ENCODE results near the gene GPR4. TPM values are rescaled to one million over a fixed set of nuclear protein-coding genes. Genes with fewer than 3 reads are reported as not detected.

GPR4 gene
- polyA plus RNA-seq, 1 donor: 0.66 TPM

DNA sequence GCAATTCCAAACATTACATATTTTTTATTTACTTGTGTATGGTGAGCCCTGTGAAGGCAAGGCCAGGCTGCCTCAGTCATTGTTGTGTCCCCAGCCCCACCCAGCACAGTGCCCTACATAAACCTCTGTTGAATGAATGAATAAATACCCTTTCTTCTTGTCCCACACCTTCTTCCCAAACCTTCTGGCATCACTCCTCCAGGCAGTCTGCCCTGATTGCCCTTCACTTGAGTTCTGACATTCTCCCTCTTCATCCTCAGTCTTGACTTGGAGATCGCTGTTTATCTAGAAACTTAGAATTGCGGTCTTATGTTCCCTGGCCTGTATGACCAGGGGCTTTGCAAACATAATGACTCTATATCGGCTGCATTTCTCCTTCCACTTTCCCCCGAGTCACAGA is 12.2 kb downstream of the GPR4 start:
- Histone ChIP-seq H3K9me3 (ENCODE audit: control insufficient read depth, low read depth, low read length) (peaks cover 11% of the 10 kb centered on the region), H3K4me3 (ENCODE audit: low read length) (no peak overlapping the region), H3K36me3 (ENCODE audit: control insufficient read depth, insufficient read depth, low read length) (no peaks in the 10 kb centered on the region), H3K27me3 (ENCODE audit: control insufficient read depth, insufficient read depth, low read length) (peaks cover 23% of the 10 kb centered on the region), H3K27ac (ENCODE audit: low read length) (no peak overlapping the region), H3K4me1 (ENCODE audit: control insufficient read depth, insufficient read depth, low read length) (peaks cover 7% of the 10 kb centered on the region)
- WGBS (ENCODE audit: insufficient coverage, low lambda C conversion rate): 100% methylated on average over 2 of the region's 4 CpGs
- no peak for DNase-seq

DNA sequence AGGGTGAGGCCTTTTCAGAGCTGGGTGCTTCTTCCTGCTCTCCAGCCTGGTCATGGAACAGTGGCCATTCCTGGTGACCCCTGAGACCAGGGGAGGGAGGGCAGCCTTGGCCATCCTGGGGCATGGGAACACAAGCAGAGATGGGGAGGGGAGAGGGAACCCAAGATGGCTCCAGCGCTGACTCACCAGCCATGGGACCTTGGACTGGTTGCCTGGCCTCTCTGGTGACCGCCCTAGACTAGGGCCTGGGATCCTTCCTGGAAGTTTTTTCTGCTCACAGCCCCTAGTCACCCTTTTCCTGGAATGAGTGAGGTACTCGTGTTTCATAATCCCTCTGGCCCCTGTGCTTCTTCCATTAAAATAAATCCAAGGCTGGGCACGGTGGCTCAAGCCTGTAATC is 14.1 kb downstream of the GPR4 start:
- Histone ChIP-seq H3K9me3 (ENCODE audit: control insufficient read depth, low read depth, low read length) (peaks cover 11% of the 10 kb centered on the region), H3K4me1 (ENCODE audit: control insufficient read depth, insufficient read depth, low read length) (peaks cover 9% of the 10 kb centered on the region), H3K27me3 (ENCODE audit: control insufficient read depth, insufficient read depth, low read length) (peaks cover 20% of the 10 kb centered on the region), H3K36me3 (ENCODE audit: control insufficient read depth, insufficient read depth, low read length) (no peaks in the 10 kb centered on the region), H3K27ac (ENCODE audit: low read length) (peak overlapping the region; percentile 28), H3K4me3 (ENCODE audit: low read length) (no peak overlapping the region)
- peak in 1 of 2 donors; percentile 44 for DNase-seq
- no CpG with 5 or more reads among the region's 4 CpGs for WGBS (ENCODE audit: insufficient coverage, low lambda C conversion rate)

DNA sequence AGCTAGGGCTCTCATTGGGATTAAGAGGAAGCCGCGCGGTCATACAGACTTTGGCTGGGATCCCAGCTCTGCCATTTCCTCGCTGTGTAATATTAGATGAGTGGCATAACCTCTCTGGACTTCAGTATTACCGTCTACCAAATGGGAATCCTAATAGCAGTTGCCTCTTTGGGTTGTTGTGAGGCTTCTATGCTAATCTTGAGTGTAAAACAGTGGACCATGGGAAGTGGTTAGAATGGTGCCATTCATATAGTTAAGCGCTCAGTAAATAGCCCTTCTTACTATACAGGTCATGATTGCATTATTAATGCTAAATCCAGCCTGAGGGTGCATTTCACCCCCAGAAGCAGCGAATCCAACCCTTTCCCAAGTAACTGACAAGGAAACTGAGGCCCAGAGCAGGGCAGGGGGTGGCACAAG is 16.8 kb downstream of the GPR4 start:
- DNase-seq: no peak
- no CpG with 5 or more reads among the region's 7 CpGs for WGBS (ENCODE audit: insufficient coverage, low lambda C conversion rate)
- H3K27ac ChIP-seq (ENCODE audit: low read length): peak overlapping the region; percentile 90
- H3K36me3 ChIP-seq (ENCODE audit: control insufficient read depth, insufficient read depth, low read length): peaks cover 3% of the 10 kb centered on the region
- H3K4me3 ChIP-seq (ENCODE audit: low read length): peak overlapping the region; percentile 59
- no peaks in the 10 kb centered on the region for H3K9me3 ChIP-seq (ENCODE audit: control insufficient read depth, low read depth, low read length)
- H3K27me3 ChIP-seq (ENCODE audit: control insufficient read depth, insufficient read depth, low read length): no peaks in the 10 kb centered on the region
- H3K4me1 ChIP-seq (ENCODE audit: control insufficient read depth, insufficient read depth, low read length): peaks cover 9% of the 10 kb centered on the region

DNA sequence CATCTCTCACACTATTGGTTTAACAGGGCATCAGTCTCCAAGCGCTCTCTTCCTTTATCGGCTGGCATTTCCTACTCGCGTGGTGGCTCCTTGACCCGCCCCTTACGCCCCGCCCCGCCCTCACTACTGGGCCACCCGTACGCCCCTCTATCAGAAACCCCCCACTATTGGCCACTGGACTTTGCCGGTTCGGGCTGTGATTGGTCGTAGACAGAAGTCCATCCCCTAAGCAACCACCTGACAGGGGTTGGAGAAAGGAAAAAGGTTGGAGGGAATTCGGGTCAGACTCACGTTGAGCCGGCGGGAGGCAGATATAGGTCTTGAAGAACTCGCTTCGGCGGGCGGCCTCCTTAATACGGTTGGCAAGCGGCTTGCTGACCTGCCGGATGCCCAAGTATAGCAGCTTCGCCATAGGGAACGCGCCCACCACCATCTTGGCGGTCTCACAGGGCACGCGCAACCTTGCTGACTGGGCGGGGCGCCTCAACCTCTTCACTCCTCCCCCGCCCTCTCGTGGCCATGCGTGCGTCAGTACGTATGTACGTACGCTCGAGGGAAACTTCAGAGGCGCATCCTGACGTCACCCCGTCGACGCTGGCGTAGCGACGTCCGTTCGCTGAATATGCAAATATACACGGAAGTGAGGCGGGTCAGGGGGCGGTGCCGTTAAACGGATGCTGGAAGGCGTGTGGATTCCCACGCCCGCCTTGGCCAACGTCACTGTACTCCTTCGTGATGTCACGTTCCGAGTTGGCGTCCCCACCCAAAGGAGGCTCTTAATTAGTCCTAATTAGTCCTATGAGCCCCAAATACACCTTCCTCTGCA is 17.5 kb downstream of the GPR4 start, which contains the start of gene OPA3:
TSS of gene OPA3 (minus strand) at position 471 of the 826 bp plus-strand sequence. CDS start at position 433, 38 bp downstream.
- Histone ChIP-seq H3K27ac (ENCODE audit: low read length) (peak within 1 kb of the TSS; percentile 90), H3K4me1 (ENCODE audit: control insufficient read depth, insufficient read depth, low read length) (peaks cover 9% of the 10 kb centered on the region), H3K9me3 (ENCODE audit: control insufficient read depth, low read depth, low read length) (no peaks in the 10 kb centered on the region), H3K27me3 (ENCODE audit: control insufficient read depth, insufficient read depth, low read length) (no peaks in the 10 kb centered on the region), H3K4me3 (ENCODE audit: low read length) (peak within 1 kb of the TSS; percentile 59), H3K36me3 (ENCODE audit: control insufficient read depth, insufficient read depth, low read length) (peaks cover 3% of the 10 kb centered on the region)
- no CpG with 5 or more reads among the region's 63 CpGs for WGBS (ENCODE audit: insufficient coverage, low lambda C conversion rate)
- peak; percentile 100 for DNase-seq

DNA sequence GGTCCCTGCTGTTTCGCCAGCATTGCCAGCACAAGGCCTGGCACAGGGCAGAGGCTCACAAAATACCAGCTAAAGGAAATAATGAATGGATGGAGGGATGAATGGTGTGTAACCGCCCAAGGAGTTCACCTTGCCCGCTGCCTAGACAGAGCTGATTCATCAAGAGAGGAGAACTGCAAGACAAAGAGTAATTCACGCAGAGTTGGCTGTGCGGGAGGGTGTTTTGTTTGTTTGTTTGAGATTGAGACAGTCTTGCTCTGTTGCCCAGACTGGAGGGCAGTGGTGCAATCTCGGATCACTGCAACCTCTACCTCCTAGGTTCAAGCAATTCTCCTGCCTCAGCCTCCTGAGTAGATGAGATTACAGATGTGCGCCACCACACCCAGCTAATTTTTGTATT is 20.4 kb downstream of the GPR4 start:
- no CpG with 5 or more reads among the region's 7 CpGs for WGBS (ENCODE audit: insufficient coverage, low lambda C conversion rate)
- no peak overlapping the region for H3K4me3 ChIP-seq (ENCODE audit: low read length)
- no peak for DNase-seq
- no peaks in the 10 kb centered on the region for H3K9me3 ChIP-seq (ENCODE audit: control insufficient read depth, low read depth, low read length)
- H3K4me1 ChIP-seq (ENCODE audit: control insufficient read depth, insufficient read depth, low read length): peaks cover 20% of the 10 kb centered on the region
- no peak overlapping the region for H3K27ac ChIP-seq (ENCODE audit: low read length)
- H3K27me3 ChIP-seq (ENCODE audit: control insufficient read depth, insufficient read depth, low read length): no peaks in the 10 kb centered on the region
- peaks cover 3% of the 10 kb centered on the region for H3K36me3 ChIP-seq (ENCODE audit: control insufficient read depth, insufficient read depth, low read length)

DNA sequence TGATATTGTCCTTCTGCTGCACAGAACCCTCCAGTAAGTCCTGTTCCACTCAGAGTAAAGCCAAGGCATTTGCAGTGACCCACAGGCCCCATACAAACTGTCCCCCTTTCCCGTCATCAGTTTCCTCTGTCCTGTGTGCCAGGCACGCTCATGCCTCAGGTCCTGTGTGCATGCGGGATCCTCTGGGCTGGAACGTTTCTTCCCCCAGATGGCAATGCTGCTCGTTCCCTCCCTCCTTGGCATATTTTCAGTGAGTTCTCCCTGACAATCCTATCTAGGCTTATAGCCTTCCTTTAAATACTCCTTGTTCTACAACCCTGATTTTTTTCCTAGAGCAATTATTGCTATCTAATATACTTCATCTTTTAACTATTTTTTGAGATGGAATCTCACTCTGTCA is 23.2 kb downstream of the GPR4 start:
- Histone ChIP-seq H3K27me3 (ENCODE audit: control insufficient read depth, insufficient read depth, low read length) (no peaks in the 10 kb centered on the region), H3K4me1 (ENCODE audit: control insufficient read depth, insufficient read depth, low read length) (peaks cover 19% of the 10 kb centered on the region), H3K36me3 (ENCODE audit: control insufficient read depth, insufficient read depth, low read length) (peaks cover 3% of the 10 kb centered on the region), H3K9me3 (ENCODE audit: control insufficient read depth, low read depth, low read length) (no peaks in the 10 kb centered on the region), H3K4me3 (ENCODE audit: low read length) (no peak overlapping the region), H3K27ac (ENCODE audit: low read length) (no peak overlapping the region)
- WGBS (ENCODE audit: insufficient coverage, low lambda C conversion rate): no CpG with 5 or more reads among the region's 5 CpGs
- no peak for DNase-seq

DNA sequence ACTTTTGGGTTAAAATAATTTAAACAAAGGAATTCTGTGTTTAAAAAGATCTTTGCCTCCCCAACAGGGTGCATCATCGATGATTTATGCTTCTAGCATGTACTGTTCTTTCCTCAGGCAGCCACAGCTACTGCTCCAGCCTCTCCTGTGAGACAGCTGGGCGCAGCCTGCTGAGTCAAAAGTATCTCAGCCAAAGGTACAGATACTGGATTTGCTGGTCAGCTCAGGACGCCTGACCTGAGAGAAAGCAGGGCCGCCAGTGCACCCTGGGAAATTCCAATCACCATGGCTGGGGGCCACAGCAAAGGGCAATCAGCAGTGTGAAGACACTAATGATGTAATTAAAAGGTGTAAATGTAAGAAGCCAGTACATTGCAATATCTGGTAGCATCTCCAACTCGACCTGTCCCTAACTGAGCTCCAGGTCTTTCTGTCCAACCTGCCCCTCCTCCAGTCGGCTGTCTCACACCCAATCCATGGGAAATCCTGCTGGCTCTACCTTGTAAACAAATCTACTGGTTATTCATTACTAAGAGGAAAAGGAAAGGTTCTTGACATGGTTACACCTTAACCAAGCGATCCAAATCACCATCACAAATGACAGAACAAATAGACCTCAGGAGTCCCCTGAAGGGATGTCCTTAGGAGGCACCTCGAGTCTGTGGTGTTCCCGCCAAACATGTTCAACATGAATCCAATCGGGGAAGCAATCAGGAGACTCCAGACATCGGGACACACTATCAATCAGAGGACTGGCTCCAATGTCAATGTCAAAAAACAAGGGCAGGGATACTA is 24.7 kb downstream of the GPR4 start:
- WGBS (ENCODE audit: insufficient coverage, low lambda C conversion rate): no CpG with 5 or more reads among the region's 11 CpGs
- DNase-seq: peak; percentile 54 to 74

DNA sequence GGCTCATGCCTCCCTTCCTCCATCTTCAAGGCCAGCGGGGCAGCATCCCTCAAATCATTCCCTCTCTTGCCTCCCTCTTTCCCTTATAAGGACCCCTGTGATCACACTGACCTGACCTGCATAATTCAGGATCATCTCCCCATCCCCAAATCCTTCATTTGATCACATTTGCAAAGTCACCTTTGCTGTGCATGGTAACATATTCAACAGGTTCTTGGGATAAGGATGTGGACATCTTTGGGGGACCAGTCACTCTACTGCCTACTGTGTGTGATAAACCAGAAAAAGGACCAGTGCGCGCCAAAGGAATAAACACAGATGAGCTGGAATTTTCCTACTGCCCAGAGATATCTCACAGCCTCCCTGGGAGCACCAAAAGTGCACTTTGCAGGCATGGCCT is 25.3 kb downstream of the GPR4 start:
- no peak for DNase-seq
- WGBS (ENCODE audit: insufficient coverage, low lambda C conversion rate): 100% methylated on average over 1 of the region's 3 CpGs
- H3K36me3 ChIP-seq (ENCODE audit: control insufficient read depth, insufficient read depth, low read length): peaks cover 7% of the 10 kb centered on the region
- H3K27me3 ChIP-seq (ENCODE audit: control insufficient read depth, insufficient read depth, low read length): no peaks in the 10 kb centered on the region
- H3K27ac ChIP-seq (ENCODE audit: low read length): peak overlapping the region; percentile 61
- no peak overlapping the region for H3K4me3 ChIP-seq (ENCODE audit: low read length)
- H3K4me1 ChIP-seq (ENCODE audit: control insufficient read depth, insufficient read depth, low read length): peaks cover 16% of the 10 kb centered on the region
- no peaks in the 10 kb centered on the region for H3K9me3 ChIP-seq (ENCODE audit: control insufficient read depth, low read depth, low read length)

More for the DNA sequence above, 24.7 kb downstream of the GPR4 start:
- H3K9me3 ChIP-seq (ENCODE audit: control insufficient read depth, low read depth, low read length): no peaks in the 10 kb centered on the region
- H3K36me3 ChIP-seq (ENCODE audit: control insufficient read depth, insufficient read depth, low read length): peaks cover 7% of the 10 kb centered on the region
- no peaks in the 10 kb centered on the region for H3K27me3 ChIP-seq (ENCODE audit: control insufficient read depth, insufficient read depth, low read length)
- H3K4me1 ChIP-seq (ENCODE audit: control insufficient read depth, insufficient read depth, low read length): peaks cover 16% of the 10 kb centered on the region
- peak overlapping the region; percentile 61 for H3K27ac ChIP-seq (ENCODE audit: low read length)
- H3K4me3 ChIP-seq (ENCODE audit: low read length): no peak overlapping the region

DNA sequence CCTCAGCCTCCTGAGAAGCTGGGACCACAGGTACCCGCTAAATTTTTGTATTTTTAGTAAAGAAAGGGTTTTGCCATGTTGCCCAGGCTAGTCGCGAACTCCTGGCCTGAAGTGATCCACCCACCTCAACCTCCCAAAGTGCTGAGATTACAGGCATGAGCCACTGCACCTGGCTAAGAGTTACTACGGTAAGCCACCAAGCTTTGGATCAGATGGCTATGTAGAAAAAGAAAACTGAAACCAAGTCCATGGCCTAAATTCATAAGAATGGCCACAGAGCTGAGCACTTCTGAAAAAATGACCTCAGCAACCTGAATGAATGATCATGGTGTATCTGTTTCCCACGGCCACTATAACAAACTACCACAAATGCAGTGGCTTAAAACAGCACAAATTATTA is 26.8 kb downstream of the GPR4 start:
- DNase-seq: no peak
- Histone ChIP-seq H3K9me3 (ENCODE audit: control insufficient read depth, low read depth, low read length) (no peaks in the 10 kb centered on the region), H3K4me3 (ENCODE audit: low read length) (no peak overlapping the region), H3K4me1 (ENCODE audit: control insufficient read depth, insufficient read depth, low read length) (peaks cover 16% of the 10 kb centered on the region), H3K36me3 (ENCODE audit: control insufficient read depth, insufficient read depth, low read length) (peaks cover 4% of the 10 kb centered on the region), H3K27ac (ENCODE audit: low read length) (no peak overlapping the region), H3K27me3 (ENCODE audit: control insufficient read depth, insufficient read depth, low read length) (no peaks in the 10 kb centered on the region)
- WGBS (ENCODE audit: insufficient coverage, low lambda C conversion rate): 80% methylated on average over 1 of the region's 5 CpGs

DNA sequence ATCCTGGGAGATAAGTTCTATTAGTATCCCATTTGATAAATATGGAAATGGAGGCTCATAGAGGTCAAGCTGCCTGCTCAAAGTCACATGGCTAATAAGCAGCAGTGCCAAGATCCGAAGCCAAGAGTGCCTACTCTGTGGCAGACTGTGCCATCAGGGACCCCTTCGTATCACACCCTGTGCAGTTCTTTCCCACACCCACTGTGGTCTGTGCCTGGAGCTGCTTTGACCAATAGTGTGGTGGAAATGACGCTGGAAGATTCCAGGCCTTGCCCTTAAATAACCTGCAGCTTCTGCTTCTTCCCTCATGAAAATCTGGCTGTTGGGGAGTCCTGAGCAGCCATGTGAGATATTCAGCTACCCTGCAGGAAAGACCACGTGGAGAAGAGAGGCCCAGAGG is 27.5 kb downstream of the GPR4 start:
- Histone ChIP-seq H3K36me3 (ENCODE audit: control insufficient read depth, insufficient read depth, low read length) (peaks cover 4% of the 10 kb centered on the region), H3K9me3 (ENCODE audit: control insufficient read depth, low read depth, low read length) (no peaks in the 10 kb centered on the region), H3K27me3 (ENCODE audit: control insufficient read depth, insufficient read depth, low read length) (no peaks in the 10 kb centered on the region), H3K4me1 (ENCODE audit: control insufficient read depth, insufficient read depth, low read length) (peaks cover 16% of the 10 kb centered on the region), H3K4me3 (ENCODE audit: low read length) (no peak overlapping the region), H3K27ac (ENCODE audit: low read length) (no peak overlapping the region)
- WGBS (ENCODE audit: insufficient coverage, low lambda C conversion rate): no CpG with 5 or more reads among the region's 4 CpGs
- DNase-seq: no peak

All from large intestine (tissue), 3 donors.